Measurements from ENCODE around the gene UNKL.

UNKL gene

GRCh38 chr16:1453316-1453715 lies 38.8 kb upstream of the UNKL start:
- H3K36me3 ChIP-seq (ENCODE audit: insufficient read depth, low read depth, low read length), result peaks cover 37% of the 10 kb centered on the region
- no peaks in the 10 kb centered on the region for H3K9me3 ChIP-seq (ENCODE audit: insufficient read depth, low read depth, low read length)
- no peaks in the 10 kb centered on the region for H3K27me3 ChIP-seq (ENCODE audit: insufficient read depth, low read length)
- no peak overlapping the region for H3K9ac ChIP-seq (ENCODE audit: low read depth, low read length)
- H3K4me3 ChIP-seq (ENCODE audit: low read length), result no peak overlapping the region
- H3K27ac ChIP-seq (ENCODE audit: low read length), result no peak overlapping the region
- no peaks in the 10 kb centered on the region for H3K4me1 ChIP-seq (ENCODE audit: insufficient read depth, low read length)

DNA sequence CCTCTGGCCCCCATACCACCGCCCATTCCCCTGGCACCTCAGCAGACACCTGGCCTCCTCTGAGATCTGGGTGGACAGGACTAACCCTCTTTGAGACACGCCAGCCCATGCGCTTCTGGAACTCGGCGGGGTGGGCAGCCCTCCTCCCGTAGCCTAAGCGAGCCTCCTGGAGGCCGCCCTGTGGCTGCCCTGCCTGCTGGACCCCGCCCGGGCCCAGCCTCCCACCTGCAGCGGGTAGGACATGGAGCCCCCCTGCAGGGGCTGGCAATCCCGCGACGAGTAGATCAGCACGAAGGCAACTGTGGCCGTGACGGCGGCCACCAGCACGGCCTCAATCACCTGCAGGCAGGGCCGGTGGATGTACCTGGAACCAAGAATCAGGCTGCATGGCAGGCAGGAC lies 38.0 kb upstream of the UNKL start:
- Histone ChIP-seq H3K9ac (ENCODE audit: low read depth, low read length) (no peak overlapping the region), H3K27me3 (ENCODE audit: insufficient read depth, low read length) (no peaks in the 10 kb centered on the region), H3K36me3 (ENCODE audit: insufficient read depth, low read depth, low read length) (peaks cover 43% of the 10 kb centered on the region), H3K9me3 (ENCODE audit: insufficient read depth, low read depth, low read length) (no peaks in the 10 kb centered on the region), H3K4me1 (ENCODE audit: insufficient read depth, low read length) (no peaks in the 10 kb centered on the region), H3K4me3 (ENCODE audit: low read length) (no peak overlapping the region), H3K27ac (ENCODE audit: low read length) (no peak overlapping the region)

GRCh38 chr16:1451702-1452392 lies 37.3 kb upstream of the UNKL start:
- Histone ChIP-seq H3K9me3 (ENCODE audit: insufficient read depth, low read depth, low read length) (no peaks in the 10 kb centered on the region), H3K4me1 (ENCODE audit: insufficient read depth, low read length) (no peaks in the 10 kb centered on the region), H3K27ac (ENCODE audit: low read length) (no peak overlapping the region), H3K4me3 (ENCODE audit: low read length) (no peak overlapping the region), H3K27me3 (ENCODE audit: insufficient read depth, low read length) (no peaks in the 10 kb centered on the region), H3K9ac (ENCODE audit: low read depth, low read length) (no peak overlapping the region), H3K36me3 (ENCODE audit: insufficient read depth, low read depth, low read length) (peaks cover 43% of the 10 kb centered on the region)

GRCh38 chr16:1450841-1451240 lies 36.3 kb upstream of the UNKL start:
- H3K4me3 ChIP-seq (ENCODE audit: low read length), result no peak overlapping the region
- no peaks in the 10 kb centered on the region for H3K4me1 ChIP-seq (ENCODE audit: insufficient read depth, low read length)
- H3K36me3 ChIP-seq (ENCODE audit: insufficient read depth, low read depth, low read length), result peaks cover 41% of the 10 kb centered on the region
- H3K9me3 ChIP-seq (ENCODE audit: insufficient read depth, low read depth, low read length), result no peaks in the 10 kb centered on the region
- no peak overlapping the region for H3K9ac ChIP-seq (ENCODE audit: low read depth, low read length)
- no peaks in the 10 kb centered on the region for H3K27me3 ChIP-seq (ENCODE audit: insufficient read depth, low read length)
- no peak overlapping the region for H3K27ac ChIP-seq (ENCODE audit: low read length)

DNA sequence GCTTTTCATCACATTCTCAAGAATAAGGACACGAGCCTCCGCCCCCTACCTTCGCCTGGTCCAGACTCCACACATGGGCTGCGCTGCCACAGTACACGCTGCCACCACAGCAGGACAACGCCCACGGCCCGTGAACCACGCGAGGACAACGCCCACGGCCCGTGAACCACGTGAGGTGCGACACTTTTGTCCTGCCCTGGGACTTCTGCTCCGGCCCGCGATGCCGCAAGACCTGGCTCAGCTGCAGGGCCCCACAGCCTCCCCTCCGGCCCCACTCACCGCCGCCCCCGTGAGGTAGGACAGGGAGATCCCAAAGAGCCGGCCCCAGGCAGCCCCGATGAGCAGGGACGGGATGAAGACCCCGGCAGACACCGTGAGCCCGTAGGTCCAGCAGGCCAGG lies 35.7 kb upstream of the UNKL start:
- Histone ChIP-seq H3K27ac (ENCODE audit: low read length) (no peak overlapping the region), H3K9ac (ENCODE audit: low read depth, low read length) (no peak overlapping the region), H3K9me3 (ENCODE audit: insufficient read depth, low read depth, low read length) (no peaks in the 10 kb centered on the region), H3K4me3 (ENCODE audit: low read length) (no peak overlapping the region), H3K36me3 (ENCODE audit: insufficient read depth, low read depth, low read length) (peaks cover 35% of the 10 kb centered on the region), H3K4me1 (ENCODE audit: insufficient read depth, low read length) (no peaks in the 10 kb centered on the region), H3K27me3 (ENCODE audit: insufficient read depth, low read length) (no peaks in the 10 kb centered on the region)

DNA sequence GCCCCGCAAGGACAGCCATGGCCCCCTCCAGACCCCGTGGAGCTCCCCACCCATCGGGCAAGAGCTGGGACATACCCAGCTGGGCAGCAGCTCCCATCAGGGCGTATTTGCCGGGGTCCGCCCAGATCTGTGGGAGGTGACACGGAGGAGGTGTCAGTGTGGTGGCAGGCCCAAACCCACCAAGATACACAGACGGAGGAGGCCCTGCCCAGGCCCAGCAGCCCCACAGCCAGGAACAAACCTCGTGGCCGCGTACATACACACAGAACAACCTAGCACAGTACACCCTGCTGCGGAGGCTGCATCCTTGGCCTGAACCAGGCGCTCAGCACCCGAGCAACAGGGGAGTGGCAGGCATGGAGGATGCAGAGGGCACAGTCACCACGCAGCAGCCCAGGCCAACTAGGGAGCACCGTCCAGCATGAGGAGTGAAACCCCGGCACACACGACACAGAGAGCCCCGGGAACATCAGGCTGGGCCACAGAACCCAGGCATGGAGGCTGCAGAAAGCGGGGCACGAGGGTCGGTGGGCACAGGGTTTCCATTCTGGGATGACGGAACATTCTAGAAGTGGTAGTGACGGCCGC lies 34.8 kb upstream of the UNKL start:
- no peak overlapping the region for H3K9ac ChIP-seq (ENCODE audit: low read depth, low read length)
- H3K36me3 ChIP-seq (ENCODE audit: insufficient read depth, low read depth, low read length), result peaks cover 29% of the 10 kb centered on the region
- no peaks in the 10 kb centered on the region for H3K27me3 ChIP-seq (ENCODE audit: insufficient read depth, low read length)

GRCh38 chr16:1448536-1449116 lies 34.1 kb upstream of the UNKL start:
- Histone ChIP-seq H3K27me3 (ENCODE audit: insufficient read depth, low read length) (no peaks in the 10 kb centered on the region), H3K9ac (ENCODE audit: low read depth, low read length) (no peak overlapping the region), H3K27ac (ENCODE audit: low read length) (no peak overlapping the region), H3K9me3 (ENCODE audit: insufficient read depth, low read depth, low read length) (no peaks in the 10 kb centered on the region), H3K36me3 (ENCODE audit: insufficient read depth, low read depth, low read length) (peaks cover 22% of the 10 kb centered on the region; the same call in 1 of the 2 replicates), H3K4me1 (ENCODE audit: insufficient read depth, low read length) (no peaks in the 10 kb centered on the region), H3K4me3 (ENCODE audit: low read length) (no peak overlapping the region)

More for the DNA sequence above, 34.8 kb upstream of the UNKL start:
- no peak overlapping the region for H3K4me3 ChIP-seq (ENCODE audit: low read length)
- no peaks in the 10 kb centered on the region for H3K9me3 ChIP-seq (ENCODE audit: insufficient read depth, low read depth, low read length)
- no peaks in the 10 kb centered on the region for H3K4me1 ChIP-seq (ENCODE audit: insufficient read depth, low read length)
- H3K27ac ChIP-seq (ENCODE audit: low read length), result no peak overlapping the region

DNA sequence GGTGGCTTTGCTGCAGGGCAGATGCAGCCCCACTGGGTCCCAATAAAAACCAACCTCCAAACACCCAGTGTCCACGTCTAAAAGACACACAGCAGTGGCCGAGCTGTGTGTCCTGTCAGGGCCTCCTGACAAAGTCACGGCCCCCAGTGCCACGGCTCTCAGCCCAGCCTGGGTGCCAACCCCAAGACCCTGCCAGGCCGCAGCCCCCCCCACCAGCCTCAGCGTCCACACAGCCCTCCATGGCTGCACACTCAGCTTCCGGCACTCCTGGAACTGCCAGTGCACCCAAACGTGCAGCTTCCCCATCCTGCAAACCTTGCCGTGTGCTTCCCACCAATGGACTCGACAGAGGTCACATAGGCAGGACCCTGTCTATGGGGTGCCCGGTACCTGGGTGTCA lies 33.5 kb upstream of the UNKL start:
- Histone ChIP-seq H3K27me3 (ENCODE audit: insufficient read depth, low read length) (no peaks in the 10 kb centered on the region), H3K36me3 (ENCODE audit: insufficient read depth, low read depth, low read length) (peaks cover 16% of the 10 kb centered on the region; the same call in 1 of the 2 replicates), H3K9ac (ENCODE audit: low read depth, low read length) (no peak overlapping the region), H3K27ac (ENCODE audit: low read length) (no peak overlapping the region), H3K9me3 (ENCODE audit: insufficient read depth, low read depth, low read length) (no peaks in the 10 kb centered on the region), H3K4me3 (ENCODE audit: low read length) (no peak overlapping the region), H3K4me1 (ENCODE audit: insufficient read depth, low read length) (no peaks in the 10 kb centered on the region)

DNA sequence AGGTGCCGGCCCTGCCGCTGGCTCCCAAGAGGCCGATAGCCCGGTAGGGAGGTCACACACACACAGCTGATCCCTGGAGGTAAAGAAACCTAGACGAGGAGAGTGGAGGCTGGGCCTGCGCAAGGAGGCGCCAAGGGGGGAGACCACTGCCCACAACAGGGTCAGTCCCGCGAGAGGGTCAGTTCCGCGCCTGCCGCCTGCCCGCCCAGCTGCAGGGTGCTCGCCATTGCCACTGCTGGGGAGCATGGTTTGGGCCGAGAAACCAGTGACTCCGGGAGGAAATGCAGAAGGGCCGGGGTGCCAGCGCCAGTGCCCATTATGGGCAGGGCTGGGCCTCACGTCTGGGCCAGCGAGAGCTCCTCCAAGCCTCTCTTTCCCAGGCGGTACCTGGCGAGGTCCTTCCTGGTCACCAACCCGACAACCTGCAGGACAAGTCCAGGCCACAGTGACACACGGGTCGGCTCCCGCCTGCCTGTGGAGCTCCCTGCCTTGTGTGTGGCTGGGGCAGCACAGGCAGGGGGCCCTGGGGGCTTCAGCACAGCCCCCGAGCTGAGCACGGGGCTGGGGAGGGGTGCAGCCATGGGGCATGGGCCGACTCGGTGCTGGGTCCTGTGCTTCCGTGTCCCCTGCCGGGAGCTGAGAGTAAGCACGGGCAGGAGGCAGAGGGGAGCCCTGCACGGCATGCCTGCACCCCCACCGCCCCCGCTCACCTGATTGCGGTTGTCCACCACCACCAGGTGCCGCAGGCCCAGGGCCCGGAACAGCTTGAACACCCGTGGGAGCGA lies 32.0 kb upstream of the UNKL start:
- H3K9ac ChIP-seq (ENCODE audit: low read depth, low read length), result no peak overlapping the region
- no peaks in the 10 kb centered on the region for H3K4me1 ChIP-seq (ENCODE audit: insufficient read depth, low read length)

DNA sequence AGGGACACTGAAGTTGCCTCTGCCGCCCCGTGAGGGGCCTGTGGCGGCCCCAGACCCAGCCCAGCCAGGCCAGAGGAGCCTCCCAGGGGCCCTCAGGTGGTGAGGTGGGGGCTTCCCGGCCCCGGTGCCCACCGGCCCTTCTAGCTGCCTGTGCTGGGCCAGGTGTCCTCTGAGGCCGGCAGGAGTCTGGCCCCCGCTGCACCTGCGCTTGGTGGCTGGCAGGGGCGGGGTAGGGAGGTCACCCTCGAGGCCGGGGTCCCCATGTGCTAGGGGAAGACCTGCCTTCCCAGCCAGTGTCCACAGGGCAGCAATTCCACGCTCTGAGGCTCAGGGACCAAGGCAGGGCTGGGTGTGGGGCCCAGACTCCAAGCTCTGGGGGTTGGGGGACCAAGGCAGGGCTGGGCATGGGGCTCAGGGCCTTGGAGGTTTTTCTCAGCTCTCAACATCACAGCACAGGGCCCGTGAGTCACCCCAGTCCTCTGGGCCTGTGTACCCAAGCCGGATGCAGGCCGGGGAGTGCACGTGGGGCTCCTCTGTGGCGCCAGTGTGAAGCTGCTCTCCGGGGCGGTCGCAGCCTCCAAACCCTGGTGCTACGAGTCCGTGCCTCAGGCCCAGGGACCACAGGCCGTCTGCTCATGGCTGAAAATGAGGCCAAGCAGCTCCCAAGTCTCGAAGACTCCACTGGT lies 31.2 kb upstream of the UNKL start:
- peaks cover 6% of the 10 kb centered on the region; the same call in 1 of the 2 replicates for H3K36me3 ChIP-seq (ENCODE audit: insufficient read depth, low read depth, low read length)
- H3K9me3 ChIP-seq (ENCODE audit: insufficient read depth, low read depth, low read length), result no peaks in the 10 kb centered on the region
- no peak overlapping the region for H3K27ac ChIP-seq (ENCODE audit: low read length)
- H3K4me1 ChIP-seq (ENCODE audit: insufficient read depth, low read length), result no peaks in the 10 kb centered on the region
- H3K27me3 ChIP-seq (ENCODE audit: insufficient read depth, low read length), result no peaks in the 10 kb centered on the region
- no peak overlapping the region for H3K4me3 ChIP-seq (ENCODE audit: low read length)
- H3K9ac ChIP-seq (ENCODE audit: low read depth, low read length), result no peak overlapping the region

More for the DNA sequence above, 32.0 kb upstream of the UNKL start:
- Histone ChIP-seq H3K4me3 (ENCODE audit: low read length) (no peak overlapping the region), H3K9me3 (ENCODE audit: insufficient read depth, low read depth, low read length) (no peaks in the 10 kb centered on the region), H3K36me3 (ENCODE audit: insufficient read depth, low read depth, low read length) (peaks cover 14% of the 10 kb centered on the region; the same call in 1 of the 2 replicates), H3K27ac (ENCODE audit: low read length) (no peak overlapping the region), H3K27me3 (ENCODE audit: insufficient read depth, low read length) (no peaks in the 10 kb centered on the region)

DNA sequence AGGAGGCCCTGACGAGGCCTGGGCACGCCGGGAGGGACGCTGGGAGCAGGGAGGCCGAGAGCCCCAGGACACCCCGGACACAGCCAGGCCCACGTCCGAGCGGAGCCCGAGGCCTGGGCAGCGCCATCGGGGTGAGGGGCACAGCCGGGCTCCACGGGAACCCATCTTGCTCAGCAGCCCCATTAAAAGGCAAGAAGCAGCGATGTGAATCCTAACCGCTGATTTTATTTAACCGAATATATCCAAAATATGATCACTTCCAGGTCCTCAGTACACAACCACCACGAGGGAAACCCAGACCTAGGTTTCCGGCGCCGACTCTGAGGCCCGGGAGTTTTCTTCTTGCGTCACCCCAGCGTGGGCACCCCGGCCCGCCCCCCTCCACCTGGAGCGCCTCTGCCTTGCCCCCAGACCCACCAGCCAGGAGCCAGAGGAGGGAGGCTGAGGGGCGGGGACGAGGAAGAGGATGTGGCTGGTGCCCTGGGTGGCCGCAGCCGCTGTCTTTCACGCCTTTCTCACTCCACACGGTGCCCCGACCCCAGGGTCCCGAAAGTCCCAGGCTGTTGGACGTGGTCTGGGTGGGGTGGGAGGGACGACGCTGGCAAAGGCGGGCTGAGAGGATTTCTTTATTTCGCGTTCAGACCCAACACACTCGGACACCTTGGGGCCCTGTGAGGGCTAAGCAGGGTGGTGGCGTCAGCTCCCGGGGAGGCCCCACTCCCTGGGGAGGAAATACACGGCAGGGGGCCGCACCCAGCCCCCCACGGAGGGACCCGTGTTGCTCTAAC lies 30.4 kb upstream of the UNKL start:
- H3K9ac ChIP-seq (ENCODE audit: low read depth, low read length), result no peak overlapping the region

More for the DNA sequence above, 30.4 kb upstream of the UNKL start:
- no peaks in the 10 kb centered on the region for H3K27me3 ChIP-seq (ENCODE audit: insufficient read depth, low read length)
- no peaks in the 10 kb centered on the region for H3K9me3 ChIP-seq (ENCODE audit: insufficient read depth, low read depth, low read length)
- H3K4me1 ChIP-seq (ENCODE audit: insufficient read depth, low read length), result no peaks in the 10 kb centered on the region
- H3K4me3 ChIP-seq (ENCODE audit: low read length), result no peak overlapping the region
- peaks cover 6% of the 10 kb centered on the region; the same call in 1 of the 2 replicates for H3K36me3 ChIP-seq (ENCODE audit: insufficient read depth, low read depth, low read length)
- no peak overlapping the region for H3K27ac ChIP-seq (ENCODE audit: low read length)

Measured in iPS-20b (cell line).